Mesendoderm (in vitro differentiated cells): ENCODE measurements around the gene ZNF43.
"Not testable (repeated sequence)": the region's sequence is repeated elsewhere in the genome, so short reads cannot be mapped to it uniquely, and the experiment has no call there.

Source experiments
- DNase-seq: peaks from one replicate; pipeline ENCODE4 v3.0.0; 2013
- H2AK5ac ChIP-seq: 2 replicates; pipeline ENCODE4 v1.6.1; 2013; ENCODE audit warnings: low read length, inconsistent platforms
- H2BK120ac ChIP-seq: 2 replicates; pipeline ENCODE4 v1.6.1; 2013; ENCODE audit warnings: low read depth, mild to moderate bottlenecking, low read length, moderate library complexity, mixed read lengths
- H2BK15ac ChIP-seq: replicated peaks from 2 replicates; pipeline ENCODE4 v1.6.1; 2013; ENCODE audit warnings: low read depth, mild to moderate bottlenecking, moderate library complexity
- H2BK5ac ChIP-seq: 2 replicates; pipeline ENCODE4 v1.6.1; 2013; ENCODE audit warnings: low read length, inconsistent platforms
- H3K18ac ChIP-seq: 2 replicates; pipeline ENCODE4 v1.6.1; 2013; ENCODE audit warnings: mild to moderate bottlenecking, low read length, mixed read lengths
- H3K23ac ChIP-seq: one replicate; pipeline ENCODE4 v1.6.1; 2013; ENCODE audit warnings: low read length
- H3K27ac ChIP-seq: 2 replicates; pipeline ENCODE4 v1.5.1; 2013; ENCODE audit warnings: low read depth, mild to moderate bottlenecking, inconsistent platforms, low read length, moderate library complexity
- H3K27me3 ChIP-seq: 2 replicates; pipeline ENCODE4 v1.6.1; 2013; ENCODE audit warnings: low read length, control low read depth, mild to moderate bottlenecking, inconsistent platforms; ENCODE audit not compliant: insufficient read depth, poor library complexity
- H3K36me3 ChIP-seq: 2 replicates; pipeline ENCODE4 v1.6.1; 2013; ENCODE audit warnings: low read length, inconsistent platforms; ENCODE audit not compliant: control insufficient read depth, insufficient read depth
- H3K4ac ChIP-seq: one replicate; pipeline ENCODE4 v1.6.1; 2013; ENCODE audit warnings: low read depth, mild to moderate bottlenecking, low read length, moderate library complexity
- H3K4me1 ChIP-seq: 2 replicates; pipeline ENCODE4 v1.6.1; 2013; ENCODE audit warnings: low read depth, low read length, inconsistent platforms; ENCODE audit not compliant: control insufficient read depth
- H3K4me2 ChIP-seq: 2 replicates; pipeline ENCODE4 v1.6.1; 2013; ENCODE audit warnings: low read length
- H3K4me3 ChIP-seq: 2 replicates; pipeline ENCODE4 v1.5.1; 2013; ENCODE audit warnings: mild to moderate bottlenecking, low read length
- H3K56ac ChIP-seq: one replicate; pipeline ENCODE4 v1.6.1; 2013; ENCODE audit warnings: low read length
- H3K79me1 ChIP-seq: 2 replicates; pipeline ENCODE4 v1.6.1; 2013; ENCODE audit warnings: low read length, inconsistent platforms
- H3K79me2 ChIP-seq: 2 replicates; pipeline ENCODE4 v1.6.1; 2013; ENCODE audit warnings: mild to moderate bottlenecking, low read length; ENCODE audit not compliant: control insufficient read depth, insufficient read depth
- H3K9ac ChIP-seq: 2 replicates; pipeline ENCODE4 v1.6.1; 2013; ENCODE audit warnings: low read length, inconsistent platforms
- H4K5ac ChIP-seq: one replicate; pipeline ENCODE4 v1.6.1; 2013; ENCODE audit warnings: low read length
- H4K8ac ChIP-seq: one replicate; pipeline ENCODE4 v1.6.1; 2013; ENCODE audit warnings: low read depth, mild to moderate bottlenecking, control low read depth, low read length, moderate library complexity
- WGBS: extraction: QIAGEN DNeasy Blood & Tissue Kit; methylation state at CpG from one replicate; pipeline ENCODE4 v1.1.7; 2013; ENCODE audit warnings: low lambda C conversion rate, missing lambda C conversion rate; ENCODE audit not compliant: insufficient coverage; ENCODE audit errors: extremely low coverage; 5-methylcytosine and 5-hydroxymethylcytosine counted together

ZNF43 gene

GRCh38 chr19:21835429-21835809 lies 563 bp downstream of the ZNF43 start:
- Histone ChIP-seq H3K4me1 (no peaks in the 10 kb centered on the region), H3K4me3 (peak overlapping the region; percentile 89), H3K4me2 (peak overlapping the region; percentile 54), H3K4ac (peak overlapping the region; percentile 46), H4K5ac (peak overlapping the region; percentile 45), H3K18ac (peak overlapping the region; percentile 75), H2BK15ac (no peak overlapping the region), H3K27ac (peak overlapping the region; percentile 97), H3K9ac (peak overlapping the region; percentile 95), H2BK120ac (no peak overlapping the region), H3K79me2 (peaks cover 4% of the 10 kb centered on the region), H3K27me3 (no peaks in the 10 kb centered on the region), H2BK5ac (peak overlapping the region; percentile 80), H4K8ac (no peak overlapping the region), H3K36me3 (peaks cover 4% of the 10 kb centered on the region), H3K79me1 (no peaks in the 10 kb centered on the region), H3K56ac (peak overlapping the region; percentile 89), H3K23ac (peak overlapping the region; percentile 37), H2AK5ac (no peak overlapping the region)
- no CpG with 5 or more reads among the region's 23 CpGs for WGBS
- no peak for DNase-seq

GRCh38 chr19:21833733-21834132 lies 2.2 kb downstream of the ZNF43 start:
- Histone ChIP-seq H3K4me3 (no peak overlapping the region), H3K9ac (no peak overlapping the region), H2AK5ac (no peak overlapping the region), H3K27me3 (no peaks in the 10 kb centered on the region), H3K4me1 (no peaks in the 10 kb centered on the region), H3K79me2 (peaks cover 5% of the 10 kb centered on the region), H4K8ac (no peak overlapping the region), H3K23ac (no peak overlapping the region), H3K56ac (no peak overlapping the region), H3K4me2 (no peak overlapping the region), H2BK120ac (no peak overlapping the region), H4K5ac (no peak overlapping the region), H3K36me3 (no peaks in the 10 kb centered on the region), H2BK15ac (no peak overlapping the region), H3K4ac (no peak overlapping the region), H2BK5ac (no peak overlapping the region), H3K27ac (no peak overlapping the region), H3K18ac (no peak overlapping the region), H3K79me1 (no peaks in the 10 kb centered on the region)
- DNase-seq: no peak
- no CpG with 5 or more reads among the region's 10 CpGs for WGBS

GRCh38 chr19:21824679-21825078 lies 11.3 kb downstream of the ZNF43 start:
- no peak for DNase-seq
- no peaks in the 10 kb centered on the region for H3K79me2 ChIP-seq
- no peak overlapping the region for H3K4ac ChIP-seq
- no peak overlapping the region for H2BK5ac ChIP-seq
- H3K27ac ChIP-seq: no peak overlapping the region
- H3K4me3 ChIP-seq: no peak overlapping the region
- no peak overlapping the region for H3K9ac ChIP-seq
- H2BK15ac ChIP-seq: no peak overlapping the region
- no peaks in the 10 kb centered on the region for H3K79me1 ChIP-seq
- no peaks in the 10 kb centered on the region for H3K36me3 ChIP-seq
- H3K23ac ChIP-seq: no peak overlapping the region
- no peak overlapping the region for H4K5ac ChIP-seq
- H4K8ac ChIP-seq: no peak overlapping the region
- no peak overlapping the region for H2AK5ac ChIP-seq
- no peak overlapping the region for H2BK120ac ChIP-seq
- no peak overlapping the region for H3K18ac ChIP-seq
- no peak overlapping the region for H3K56ac ChIP-seq
- WGBS: no CpG with 5 or more reads among the region's 1 CpG
- H3K27me3 ChIP-seq: no peaks in the 10 kb centered on the region
- no peak overlapping the region for H3K4me2 ChIP-seq
- no peaks in the 10 kb centered on the region for H3K4me1 ChIP-seq

GRCh38 chr19:21823224-21823623 lies 12.8 kb downstream of the ZNF43 start:
- WGBS: no CpG with 5 or more reads among the region's 4 CpGs
- Histone ChIP-seq H3K4me1 (no peaks in the 10 kb centered on the region), H3K4me3 (no peak overlapping the region), H4K8ac (no peak overlapping the region), H3K79me1 (no peaks in the 10 kb centered on the region), H3K27me3 (no peaks in the 10 kb centered on the region), H3K18ac (no peak overlapping the region), H3K27ac (no peak overlapping the region), H3K9ac (no peak overlapping the region), H3K4ac (no peak overlapping the region), H3K79me2 (no peaks in the 10 kb centered on the region), H3K56ac (no peak overlapping the region), H2BK15ac (no peak overlapping the region), H2BK120ac (no peak overlapping the region), H3K23ac (no peak overlapping the region), H3K36me3 (no peaks in the 10 kb centered on the region), H3K4me2 (no peak overlapping the region), H2BK5ac (no peak overlapping the region), H4K5ac (no peak overlapping the region), H2AK5ac (no peak overlapping the region)
- no peak for DNase-seq

GRCh38 chr19:21812448-21812847 lies 23.5 kb downstream of the ZNF43 start:
- Histone ChIP-seq H3K18ac (no peak overlapping the region), H3K4me1 (no peaks in the 10 kb centered on the region), H2BK120ac (no peak overlapping the region), H3K23ac (no peak overlapping the region), H3K9ac (no peak overlapping the region), H3K56ac (no peak overlapping the region), H3K79me2 (no peaks in the 10 kb centered on the region), H2BK15ac (no peak overlapping the region), H3K4me3 (no peak overlapping the region), H3K79me1 (no peaks in the 10 kb centered on the region), H3K27me3 (no peaks in the 10 kb centered on the region), H2BK5ac (no peak overlapping the region), H3K4me2 (no peak overlapping the region), H3K27ac (no peak overlapping the region), H3K4ac (no peak overlapping the region), H4K8ac (no peak overlapping the region), H3K36me3 (peaks cover 12% of the 10 kb centered on the region), H4K5ac (no peak overlapping the region), H2AK5ac (no peak overlapping the region)
- WGBS: no CpG with 5 or more reads among the region's 4 CpGs
- no peak for DNase-seq

GRCh38 chr19:21808400-21809000 lies 27.5 kb downstream of the ZNF43 start:
- H3K4me1 ChIP-seq, H4K8ac ChIP-seq, H3K36me3 ChIP-seq, H3K27ac ChIP-seq, H3K4ac ChIP-seq, H4K5ac ChIP-seq, H3K23ac ChIP-seq, H2BK15ac ChIP-seq, H3K18ac ChIP-seq, H2AK5ac ChIP-seq, H3K27me3 ChIP-seq, H3K4me2 ChIP-seq, H3K9ac ChIP-seq, H2BK5ac ChIP-seq, H3K79me1 ChIP-seq, H3K4me3 ChIP-seq, H2BK120ac ChIP-seq, H3K56ac ChIP-seq, DNase-seq, H3K79me2 ChIP-seq: not testable (repeated sequence)
- no CpG with 5 or more reads among the region's 3 CpGs for WGBS
